DND-41 (cell line): ENCODE measurements around the gene GLCCI1.

Experiments used
- ATAC-seq: fragments of 200-7000 bp; cut with Tn5 transposase; 3 replicates; pipeline ENCODE4 v1.9.1; 2021; ENCODE audit warnings: low read depth; ENCODE audit not compliant: insufficient read depth
- DNase-seq: peaks from one replicate; pipeline ENCODE4 v3.0.0-alpha.2; 2020
- H2AFZ ChIP-seq: 2 replicates; pipeline ENCODE4 v1.6.0; 2012; ENCODE audit warnings: low read depth, low read length
- H3K27ac ChIP-seq: 2 replicates; pipeline ENCODE4 v1.5.1; 2012; ENCODE audit warnings: low read length, inconsistent platforms
- H3K27me3 ChIP-seq: fragments of 200-600 bp; sonication (generic); 2 replicates; pipeline ENCODE4 v1.6.0; 2012; ENCODE audit warnings: low read length, mild to moderate bottlenecking, inconsistent platforms; ENCODE audit not compliant: insufficient read depth, poor library complexity
- H3K36me3 ChIP-seq: 2 replicates; pipeline ENCODE4 v1.5.1; 2012; ENCODE audit warnings: low read length, inconsistent platforms; ENCODE audit not compliant: insufficient read depth
- H3K4me1 ChIP-seq: 2 replicates; pipeline ENCODE4 v1.5.1; 2012; ENCODE audit warnings: mild to moderate bottlenecking, low read length; ENCODE audit not compliant: insufficient read depth
- H3K4me2 ChIP-seq: 2 replicates; pipeline ENCODE4 v1.6.0; 2012; ENCODE audit warnings: mild to moderate bottlenecking, moderate library complexity, low read length, inconsistent platforms; ENCODE audit not compliant: insufficient read depth
- H3K4me3 ChIP-seq, 2 experiments: fragments of 200-600 bp in 1 of 2; shearing (Covaris generic) in 1 of 2; 2 replicates each; pipeline ENCODE4 v1.5.1; 2012 to 2016; ENCODE audit warnings: inconsistent platforms in 2 of 2, low read length in 2 of 2, mild to moderate bottlenecking in 2 of 2, low read depth in 1 of 2, moderate library complexity in 1 of 2
- H3K79me2 ChIP-seq: 2 replicates; pipeline ENCODE4 v1.6.0; 2012; ENCODE audit warnings: low read length, inconsistent platforms; ENCODE audit not compliant: insufficient read depth
- H3K9ac ChIP-seq: 2 replicates; pipeline ENCODE4 v1.6.0; 2012; ENCODE audit warnings: low read depth, mild to moderate bottlenecking, inconsistent platforms, low read length, moderate library complexity
- H3K9me3 ChIP-seq: 2 replicates; pipeline ENCODE4 v1.5.1; 2012; ENCODE audit warnings: low read length, moderate library complexity, mild to moderate bottlenecking, inconsistent platforms; ENCODE audit not compliant: insufficient read depth, severe bottlenecking
- H4K20me1 ChIP-seq: 2 replicates; pipeline ENCODE4 v1.6.0; 2012; ENCODE audit warnings: low read length; ENCODE audit not compliant: insufficient read depth
- CTCF ChIP-seq: IDR thresholded peaks from 2 replicates; pipeline ENCODE4 v1.5.1; 2012; ENCODE audit warnings: borderline replicate concordance, low read length, moderate library complexity, mild to moderate bottlenecking; ENCODE audit not compliant: poor library complexity, severe bottlenecking; ENCODE audit errors: extremely low read depth
- EZH2 ChIP-seq: IDR thresholded peaks from 3 replicates; pipeline ENCODE4 v1.6.1; 2012; ENCODE audit warnings: borderline replicate concordance, low read depth, mild to moderate bottlenecking, moderate library complexity, low read length, inconsistent platforms; ENCODE audit not compliant: severe bottlenecking

The GLCCI1 gene

DNA sequence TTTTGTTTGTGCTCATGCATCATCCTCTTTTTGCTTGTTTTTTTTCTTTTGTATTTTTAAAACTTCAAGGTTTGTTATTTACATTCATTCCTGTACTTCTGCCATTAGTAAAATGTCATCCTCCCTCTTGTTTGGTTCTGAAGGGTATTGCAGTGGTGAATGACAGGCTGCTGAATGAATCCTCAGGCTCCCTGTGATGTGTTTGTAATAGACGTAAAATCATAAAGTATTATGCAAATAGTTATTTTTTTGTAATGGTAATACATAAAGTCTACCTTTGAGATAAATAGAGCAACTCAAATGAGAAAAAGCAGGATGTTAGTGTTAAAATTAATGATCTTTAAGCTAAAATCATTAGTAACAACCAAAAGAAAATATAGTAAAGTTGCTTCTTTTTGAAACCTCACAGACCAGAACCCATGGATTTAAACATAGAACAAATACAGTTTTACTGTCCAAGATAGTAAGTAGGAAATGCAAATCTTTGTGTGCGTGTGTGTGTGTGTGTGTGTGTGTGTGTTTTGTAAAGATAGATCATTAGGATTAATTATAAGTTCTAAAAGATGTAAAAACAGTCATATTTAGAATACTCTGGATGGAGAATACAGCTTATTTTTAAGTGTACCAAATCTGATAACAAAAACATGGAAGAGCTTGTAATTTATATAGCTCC is 4.5 kb downstream of the GLCCI1 start:
- no peak for ATAC-seq
- H3K9ac ChIP-seq: peak overlapping the region; percentile 3; the same call in 1 of the 2 replicates
- H3K27ac ChIP-seq: no peak overlapping the region
- TF ChIP-seq EZH2 (no peak), CTCF (no peak)
- no peaks in the 10 kb centered on the region; the same call in 1 of the 2 replicates for H3K36me3 ChIP-seq
- H3K9me3 ChIP-seq: no peaks in the 10 kb centered on the region
- peak overlapping the region; percentile 63; the same call in 1 of the 2 replicates for H3K4me2 ChIP-seq
- H4K20me1 ChIP-seq: peaks cover 31% of the 10 kb centered on the region; the same call in 1 of the 2 replicates
- no peak for DNase-seq
- peak overlapping the region in 1 of 2 experiments; percentile 36; a peak in 1 of 4 replicates for H3K4me3 ChIP-seq
- H3K27me3 ChIP-seq: no peaks in the 10 kb centered on the region
- H3K4me1 ChIP-seq: peaks cover 55% of the 10 kb centered on the region
- H3K79me2 ChIP-seq: peaks cover 89% of the 10 kb centered on the region
- no peak overlapping the region for H2AFZ ChIP-seq

GRCh38 chr7:7976677-7977076 is 8.1 kb downstream of the GLCCI1 start:
- Histone ChIP-seq H3K4me1 (peaks cover 40% of the 10 kb centered on the region), H4K20me1 (peaks cover 30% of the 10 kb centered on the region; the same call in 1 of the 2 replicates), H3K79me2 (peaks cover 99% of the 10 kb centered on the region), H3K27ac (no peak overlapping the region), H3K9ac (no peak overlapping the region), H3K9me3 (no peaks in the 10 kb centered on the region), H3K27me3 (no peaks in the 10 kb centered on the region), H3K36me3 (no peaks in the 10 kb centered on the region; the same call in 1 of the 2 replicates), H3K4me3 (no peak overlapping the region), H2AFZ (no peak overlapping the region), H3K4me2 (no peak overlapping the region)
- no peak for ATAC-seq
- DNase-seq: no peak
- TF ChIP-seq CTCF (no peak), EZH2 (no peak)

DNA sequence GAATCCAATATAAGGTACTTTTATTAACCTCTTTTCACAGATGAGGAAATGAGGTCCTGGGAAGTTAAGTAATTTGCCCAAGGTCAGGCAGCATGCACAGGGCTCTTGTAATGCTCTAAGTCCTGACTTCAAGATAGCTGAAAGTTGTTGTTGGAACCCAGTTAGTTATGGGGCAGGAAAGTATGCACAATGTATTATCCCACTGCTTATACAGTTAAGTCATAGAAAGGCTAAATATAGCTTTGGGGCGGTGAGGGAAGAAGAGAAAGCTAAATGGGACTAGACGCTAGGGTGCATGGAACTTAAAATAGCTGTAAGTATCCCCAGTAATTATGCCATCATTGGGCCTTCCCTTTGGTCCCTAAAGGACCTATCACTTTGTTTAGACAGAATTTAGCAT is 9.2 kb downstream of the GLCCI1 start:
- H3K9ac ChIP-seq: no peak overlapping the region
- H2AFZ ChIP-seq: no peak overlapping the region
- no peak for TF ChIP-seq CTCF
- TF ChIP-seq EZH2: no peak
- no peaks in the 10 kb centered on the region for H3K9me3 ChIP-seq
- peaks cover 100% of the 10 kb centered on the region for H3K79me2 ChIP-seq
- H3K4me2 ChIP-seq: no peak overlapping the region
- peaks cover 26% of the 10 kb centered on the region; the same call in 1 of the 2 replicates for H4K20me1 ChIP-seq
- H3K27me3 ChIP-seq: no peaks in the 10 kb centered on the region
- DNase-seq: no peak
- no peak overlapping the region for H3K27ac ChIP-seq
- no peak for ATAC-seq
- no peaks in the 10 kb centered on the region; the same call in 1 of the 2 replicates for H3K36me3 ChIP-seq
- H3K4me1 ChIP-seq: peaks cover 30% of the 10 kb centered on the region
- no peak overlapping the region for H3K4me3 ChIP-seq
